Fibroblast of skin of abdomen (primary cell): ENCODE data around the gene C5orf34.
"Not testable (repeated sequence)": the region's sequence is repeated elsewhere in the genome, so short reads cannot be mapped to it uniquely, and the experiment has no call there.

Experiments used
- DNase-seq: peaks from one replicate; pipeline ENCODE4 v3.0.0-alpha.2; 2013

C5orf34 gene

GRCh38 chr5:43514025-43514424, 923 bp downstream of the C5orf34 start:
- DNase-seq, result no peak

GRCh38 chr5:43511062-43511461, 3.9 kb downstream of the C5orf34 start:
- not testable (repeated sequence) for DNase-seq

- DNase-seq, result no peak
Observed at GRCh38 chr5:43498581-43498980, 16.4 kb downstream of the C5orf34 start.

GRCh38 chr5:43497311-43498104, 17.4 kb downstream of the C5orf34 start:
- DNase-seq, result no peak

GRCh38 chr5:43491326-43491725, 23.6 kb downstream of the C5orf34 start:
- DNase-seq, result no peak

GRCh38 chr5:43486353-43486752, 28.6 kb downstream of the C5orf34 start:
- DNase-seq, result no peak

GRCh38 chr5:43485406-43485805, 29.5 kb downstream of the C5orf34 start:
- DNase-seq, result no peak

GRCh38 chr5:43484106-43484849, 30.7 kb downstream of the C5orf34 start:
- DNase-seq, result peak; percentile 81

GRCh38 chr5:43483298-43484105, 31.4 kb downstream of the C5orf34 start, which contains the start of gene TMEM267:
TMEM267 (minus strand) TSS chr5:43483865; CDS start chr5:43453969, 29,896 bp downstream.
- peak; percentile 96 for DNase-seq

- DNase-seq, result peak; percentile 72
Observed at GRCh38 chr5:43482490-43483297, 32.3 kb downstream of the C5orf34 start.

- DNase-seq, result no peak
Observed at GRCh38 chr5:43469671-43470391, 45.1 kb downstream of the C5orf34 start.

GRCh38 chr5:43467100-43467499, 47.8 kb downstream of the C5orf34 start:
- no peak for DNase-seq

- not testable (repeated sequence) for DNase-seq
Observed at GRCh38 chr5:43465455-43465854, 49.5 kb downstream of the C5orf34 start.

GRCh38 chr5:43461066-43461465, 53.9 kb downstream of the C5orf34 start:
- no peak for DNase-seq

- no peak for DNase-seq
Observed at GRCh38 chr5:43456556-43456955, 58.4 kb downstream of the C5orf34 start.

- not testable (repeated sequence) for DNase-seq
Observed at GRCh38 chr5:43441575-43441974, 73.4 kb downstream of the C5orf34 start.

- DNase-seq, result no peak
Observed at GRCh38 chr5:43437062-43437660, 77.8 kb downstream of the C5orf34 start.
